GM12878 (cell line): Measurements from ENCODE around the gene TUBB3. TPM values are rescaled to one million over a fixed set of nuclear protein-coding genes. Genes with fewer than 3 reads are reported as not detected.

Experiments used
- ATAC-seq: fragments of 200-7000 bp; cut with Tn5 transposase; 3 replicates; pipeline ENCODE4 v1.9.1; 2020; ENCODE audit warnings: mild to moderate bottlenecking, moderate library complexity
- BruUV-seq: library from RNA; stranded (reverse); fragments of 400-500 nt; replicated peaks from 2 replicates; lab custom pipeline; 2021; lab: Mats Ljungman, UMichigan
- CTCF ChIA-PET: fragments of 300-600 bp; sonication (Branson Sonifier 250); formaldehyde crosslinking; extraction: SDS; loops from one replicate; lab custom pipeline; 2021; ENCODE audit warnings: inconsistent platforms; lab: Yijun Ruan, JAX
- POLR2A ChIA-PET: fragments of 350-600 bp; formaldehyde crosslinking; extraction: SDS; loops from one replicate; lab custom pipeline; 2021; ENCODE audit warnings: inconsistent platforms; lab: Charles Lee
- RAD21 ChIA-PET: fragments of 300-600 bp; sonication (Branson Sonifier 250); formaldehyde crosslinking; loops from one replicate; lab custom pipeline; 2023; ENCODE audit warnings: antibody characterized with exemption; ENCODE audit not compliant: unreplicated experiment; lab: Charles Lee
- SMC1A ChIA-PET: fragments of 300-600 bp; sonication (Branson Sonifier 250); formaldehyde crosslinking; loops from one replicate; lab custom pipeline; 2023; ENCODE audit not compliant: unreplicated experiment, uncharacterized antibody; lab: Charles Lee
- DNase-seq: peaks from one replicate; pipeline ENCODE4 v3.0.0-alpha.2; 2011; ENCODE audit warnings: low read depth, low spot score
- FAIRE-seq: peaks from 3 replicates; lab custom pipeline; 2011; peaks lifted over from hg19 to GRCh38; lab: Jason Lieb, UNC
- H2AFZ ChIP-seq: 2 replicates; pipeline ENCODE4 v1.6.0; 2011; ENCODE audit warnings: low read depth, low read length, control low read depth; ENCODE audit not compliant: control insufficient read depth
- H3K27ac ChIP-seq: 2 replicates; pipeline ENCODE4 v1.5.1; 2011; ENCODE audit warnings: control low read depth; ENCODE audit not compliant: control insufficient read depth, insufficient read depth
- H3K27me3 ChIP-seq, 2 experiments: replicated peaks in 1 of 2; 2 replicates each; pipeline versions ENCODE4 v1.6.0 to v1.6.1; 2011; ENCODE audit warnings: low read length in 1 of 2; ENCODE audit not compliant: control insufficient read depth in 2 of 2, insufficient read depth in 2 of 2
- H3K36me3 ChIP-seq, 2 experiments: 2 replicates each; pipeline ENCODE4 v1.5.1; 2011; ENCODE audit warnings: low read length in 1 of 2; ENCODE audit not compliant: control insufficient read depth in 2 of 2, insufficient read depth in 2 of 2
- H3K4me1 ChIP-seq: 2 replicates; pipeline ENCODE4 v1.6.1; 2011; ENCODE audit warnings: mild to moderate bottlenecking, low read length, moderate library complexity, mixed read lengths; ENCODE audit not compliant: control insufficient read depth, insufficient read depth
- H3K4me2 ChIP-seq: 2 replicates; pipeline ENCODE4 v1.6.0; 2011; ENCODE audit warnings: control low read depth; ENCODE audit not compliant: control insufficient read depth, insufficient read depth
- H3K4me3 ChIP-seq: fragments of 200-600 bp; sonication (generic); 2 replicates; pipeline ENCODE4 v1.5.1; 2016
- H3K79me2 ChIP-seq: 2 replicates; pipeline ENCODE4 v1.6.0; 2011; ENCODE audit warnings: low read length; ENCODE audit not compliant: control insufficient read depth, insufficient read depth
- H3K9ac ChIP-seq: 2 replicates; pipeline ENCODE4 v1.8.0; 2011; ENCODE audit warnings: low read length, control low read depth, mixed read lengths; ENCODE audit not compliant: control insufficient read depth, insufficient read depth
- H3K9me3 ChIP-seq: replicated peaks from 3 replicates; pipeline ENCODE4 v1.5.1; 2011; ENCODE audit warnings: mild to moderate bottlenecking, low read length; ENCODE audit not compliant: control insufficient read depth, insufficient read depth
- H4K20me1 ChIP-seq: 2 replicates; pipeline ENCODE4 v1.6.0; 2011; ENCODE audit not compliant: control insufficient read depth, insufficient read depth
- CEBPB ChIP-seq, 2 experiments: fragments of 150-350 bp in 1 of 2; IDR thresholded peaks; 2 replicates each; pipeline ENCODE4 v1.6.1; 2012 to 2014; ENCODE audit warnings: low read depth in 2 of 2, low read length in 2 of 2, borderline replicate concordance in 1 of 2, inconsistent platforms in 1 of 2
- MEF2A ChIP-seq: IDR thresholded peaks from 2 replicates; pipeline ENCODE4 v1.6.1; 2011; ENCODE audit warnings: low read depth, mild to moderate bottlenecking, low read length, moderate library complexity; ENCODE audit not compliant: insufficient read depth
- MTA2 ChIP-seq: fragments of 450-650 bp; IDR thresholded peaks from 2 replicates; pipeline ENCODE4 v1.6.1; 2016; ENCODE audit warnings: low read depth, mild to moderate bottlenecking, moderate library complexity
- MTA3 ChIP-seq: IDR thresholded peaks from 2 replicates; pipeline ENCODE4 v1.6.1; 2012; ENCODE audit warnings: low read length, inconsistent platforms, borderline replicate concordance
- MYC ChIP-seq: IDR thresholded peaks from 2 replicates; pipeline ENCODE4 v1.6.1; 2011; ENCODE audit warnings: mild to moderate bottlenecking, low read length, moderate library complexity, inconsistent platforms; ENCODE audit not compliant: insufficient read depth, insufficient replicate concordance, insufficient read length, severe bottlenecking
- PAX5 ChIP-seq: IDR thresholded peaks from 2 replicates; pipeline ENCODE4 v1.6.1; 2011; ENCODE audit warnings: low read depth, low read length, borderline replicate concordance
- RAD21 ChIP-seq: IDR thresholded peaks from 2 replicates; pipeline ENCODE4 v1.6.1; 2011; ENCODE audit warnings: mild to moderate bottlenecking, low read depth, low read length, moderate library complexity; ENCODE audit not compliant: insufficient read depth
- SIX5 ChIP-seq: IDR thresholded peaks from 2 replicates; pipeline ENCODE4 v1.6.1; 2011; ENCODE audit warnings: mild to moderate bottlenecking, low read depth, low read length, moderate library complexity; ENCODE audit not compliant: severe bottlenecking
- TBL1XR1 ChIP-seq: IDR thresholded peaks from 2 replicates; pipeline ENCODE4 v1.6.1; 2012; ENCODE audit warnings: low read depth, low read length, improper control_type of control experiment
- WGBS: methylation state at CpG from one replicate; pipeline ENCODE4 v1.1.6; 2016; ENCODE audit warnings: low lambda C conversion rate; ENCODE audit not compliant: insufficient replicate concordance, insufficient coverage; ENCODE audit errors: missing lambda C conversion rate; 5-methylcytosine and 5-hydroxymethylcytosine counted together
- in situ Hi-C: fragments of 300-500 bp; cut with MboI; formaldehyde crosslinking; loops from 9 replicates; pipeline ENCODE4 v1.14.3; 2018; ENCODE audit warnings: mixed read lengths
- intact Hi-C: fragments of 100-400 bp; cut with micrococcal nuclease; formaldehyde crosslinking; loops from one replicate; pipeline ENCODE4 v1.14.2; 2022; ENCODE audit not compliant: unreplicated experiment
- polyA plus RNA-seq, 11 experiments: library from polyadenylated mRNA; depleted of rRNA in 4 of 11; unstranded in 6 of 11; stranded (reverse) in 5 of 11; fragments of >200 nt; fragmentation: Nextera tagmentation in 4 of 11; fragmentation: Illumina TruSeq in 1 of 11; extraction: Ambion mirVana in 4 of 11; extraction: Trizol in 1 of 11; gene quantifications; 1 replicate in 1 of 11; 2 replicates in 10 of 11; pipeline versions ENCODE4 v1.2.1 to v1.2.3, GENCODE V29; 2011 to 2016; ENCODE audit warnings: inconsistent platforms in 2 of 11, missing spikeins in 2 of 11, low read depth in 1 of 11
- total RNA-seq, 4 experiments: library from RNA; depleted of rRNA in 3 of 4; stranded (reverse); fragments of >200 nt in 3 of 4; fragmentation: Illumina TruSeq in 1 of 4; extraction: Trizol in 1 of 4; gene quantifications; 2 replicates each; pipeline versions ENCODE4 v1.2.1 to v1.2.3, GENCODE V29; 2013 to 2021
- TF ChIP-seq, protein P1 (sequence below): fragments of 450-650 bp; IDR thresholded peaks from 2 replicates; pipeline ENCODE4 v1.6.1; 2016; ENCODE audit warnings: mild to moderate bottlenecking
- TF ChIP-seq, protein P2 (sequence below): fragments of 150-350 bp; IDR thresholded peaks from 2 replicates; pipeline ENCODE4 v1.6.1; 2016; ENCODE audit warnings: low read depth, low read length
- TF ChIP-seq, protein P3 (sequence below): fragments of 450-650 bp; conservative IDR thresholded peaks from 2 replicates; pipeline ENCODE4 v1.6.1; 2017; ENCODE audit warnings: mild to moderate bottlenecking, moderate library complexity
- TF ChIP-seq, protein P4 (sequence below): fragments of 150-350 bp; IDR thresholded peaks from 2 replicates; pipeline ENCODE4 v1.6.1; 2014; ENCODE audit warnings: mild to moderate bottlenecking, low read depth, low read length

Gene TUBB3
- total and polyA plus RNA-seq, 10 of the 15 experiments (the other 5 are each of a cell fraction or from before 2014, with no cell fraction given), result 0.09 to 2.5 (median 0.58) TPM; not detected in 1

DNA sequence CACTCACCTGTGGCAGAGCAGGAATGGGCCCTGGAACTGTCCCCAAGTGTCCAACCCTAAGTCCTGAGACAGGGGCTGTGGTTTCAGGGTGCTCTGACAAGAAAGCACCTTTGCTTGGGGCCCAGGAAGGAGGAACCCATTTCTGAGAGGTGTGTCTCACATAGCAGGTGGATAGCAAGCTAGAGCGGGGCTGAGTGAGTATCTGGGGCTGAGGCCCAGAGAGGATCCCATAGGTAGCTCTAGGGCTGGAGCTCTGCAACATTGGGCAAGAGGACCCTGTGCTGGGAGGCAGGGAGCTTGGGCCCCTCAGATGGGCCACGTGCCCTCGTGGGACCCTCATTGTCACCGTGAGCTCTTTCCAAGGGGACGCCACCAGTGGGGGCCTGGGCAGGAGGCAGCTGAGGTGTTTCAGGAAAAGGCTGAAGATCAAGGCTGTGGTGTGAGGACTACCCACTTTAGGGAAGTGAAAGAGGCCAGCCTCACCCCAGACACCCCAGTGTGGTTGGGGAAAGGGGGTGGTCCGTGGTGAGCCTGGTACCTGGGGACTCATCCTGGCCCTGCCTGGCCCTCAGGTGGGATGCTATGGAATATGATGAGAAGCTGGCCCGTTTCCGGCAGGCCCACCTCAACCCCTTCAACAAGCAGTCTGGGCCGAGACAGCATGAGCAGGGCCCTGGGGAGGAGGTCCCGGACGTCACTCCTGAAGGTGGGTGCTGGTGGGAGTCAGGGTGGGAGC, 30.7 kb downstream of the TUBB3 start (continued):
- TF ChIP-seq MEF2A, result no peak
- no peak for TF ChIP-seq SIX5
- TF ChIP-seq PAX5, result peak; percentile 93
- TF ChIP-seq RAD21, result no peak
- TF ChIP-seq, protein P1, sequence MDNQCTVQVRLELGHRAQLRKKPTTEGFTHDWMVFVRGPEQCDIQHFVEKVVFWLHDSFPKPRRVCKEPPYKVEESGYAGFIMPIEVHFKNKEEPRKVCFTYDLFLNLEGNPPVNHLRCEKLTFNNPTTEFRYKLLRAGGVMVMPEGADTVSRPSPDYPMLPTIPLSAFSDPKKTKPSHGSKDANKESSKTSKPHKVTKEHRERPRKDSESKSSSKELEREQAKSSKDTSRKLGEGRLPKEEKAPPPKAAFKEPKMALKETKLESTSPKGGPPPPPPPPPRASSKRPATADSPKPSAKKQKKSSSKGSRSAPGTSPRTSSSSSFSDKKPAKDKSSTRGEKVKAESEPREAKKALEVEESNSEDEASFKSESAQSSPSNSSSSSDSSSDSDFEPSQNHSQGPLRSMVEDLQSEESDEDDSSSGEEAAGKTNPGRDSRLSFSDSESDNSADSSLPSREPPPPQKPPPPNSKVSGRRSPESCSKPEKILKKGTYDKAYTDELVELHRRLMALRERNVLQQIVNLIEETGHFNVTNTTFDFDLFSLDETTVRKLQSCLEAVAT, result peak; percentile 88

DNA sequence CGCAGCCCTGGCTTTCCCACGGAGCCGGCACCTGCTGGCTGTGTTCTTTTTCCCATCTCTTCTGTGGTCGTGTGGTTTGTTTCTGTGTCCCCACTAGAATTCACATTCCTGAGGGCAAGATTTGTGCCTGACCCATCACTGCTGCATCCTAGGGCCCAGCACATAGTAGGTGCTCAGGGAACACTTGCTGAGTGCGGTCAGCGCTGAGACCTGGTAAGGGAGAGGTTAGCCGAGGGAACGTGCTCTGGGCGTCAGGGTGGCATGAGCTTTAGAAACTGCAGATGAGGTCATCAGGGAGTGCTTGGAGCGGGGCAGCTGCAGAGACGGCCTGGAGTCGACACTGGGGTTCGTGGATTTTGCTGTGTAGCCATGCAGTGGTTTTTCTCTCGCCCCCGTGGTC, 31.3 kb downstream of the TUBB3 start:
- peak overlapping the region; percentile 94 for H3K4me2 ChIP-seq
- intact Hi-C loops, result no loop called here
- no peak for FAIRE-seq
- BruUV-seq, result no TSS peak
- H4K20me1 ChIP-seq, result no peaks in the 10 kb centered on the region
- no peaks in the 10 kb centered on the region for H3K9me3 ChIP-seq
- in situ Hi-C loops, result no loop called here
- H3K4me1 ChIP-seq, result peaks cover 48% of the 10 kb centered on the region
- 54% methylated on average over 15 of the region's 15 CpGs for WGBS
- DNase-seq, result no peak
- no peaks in the 10 kb centered on the region for H3K27me3 ChIP-seq
- H2AFZ ChIP-seq, result no peak overlapping the region
- H3K27ac ChIP-seq, result no peak overlapping the region
- ChIA-PET RAD21 (no interaction called here), POLR2A (interaction anchor here (0.5 to 1.9 kb wide), 4 partner anchors 10 to 71 kb away, joined by 3 to 10 read pairs (median 4); no protein-coding TSS in a partner anchor), CTCF (interaction anchor here (1.4 to 1.6 kb wide), 2 partner anchors 10 to 27 kb away, joined by 4 to 5 read pairs; no protein-coding TSS in a partner anchor), SMC1A (no interaction called here)
- H3K36me3 ChIP-seq, result peaks cover 0 to 5% of the 10 kb centered on the region in 2 experiments
- H3K79me2 ChIP-seq, result no peaks in the 10 kb centered on the region
- H3K4me3 ChIP-seq, result no peak overlapping the region
- peak; percentile 13; the same call in 2 of the 3 replicates for ATAC-seq
- H3K9ac ChIP-seq, result no peak overlapping the region
- TF ChIP-seq, protein P2, sequence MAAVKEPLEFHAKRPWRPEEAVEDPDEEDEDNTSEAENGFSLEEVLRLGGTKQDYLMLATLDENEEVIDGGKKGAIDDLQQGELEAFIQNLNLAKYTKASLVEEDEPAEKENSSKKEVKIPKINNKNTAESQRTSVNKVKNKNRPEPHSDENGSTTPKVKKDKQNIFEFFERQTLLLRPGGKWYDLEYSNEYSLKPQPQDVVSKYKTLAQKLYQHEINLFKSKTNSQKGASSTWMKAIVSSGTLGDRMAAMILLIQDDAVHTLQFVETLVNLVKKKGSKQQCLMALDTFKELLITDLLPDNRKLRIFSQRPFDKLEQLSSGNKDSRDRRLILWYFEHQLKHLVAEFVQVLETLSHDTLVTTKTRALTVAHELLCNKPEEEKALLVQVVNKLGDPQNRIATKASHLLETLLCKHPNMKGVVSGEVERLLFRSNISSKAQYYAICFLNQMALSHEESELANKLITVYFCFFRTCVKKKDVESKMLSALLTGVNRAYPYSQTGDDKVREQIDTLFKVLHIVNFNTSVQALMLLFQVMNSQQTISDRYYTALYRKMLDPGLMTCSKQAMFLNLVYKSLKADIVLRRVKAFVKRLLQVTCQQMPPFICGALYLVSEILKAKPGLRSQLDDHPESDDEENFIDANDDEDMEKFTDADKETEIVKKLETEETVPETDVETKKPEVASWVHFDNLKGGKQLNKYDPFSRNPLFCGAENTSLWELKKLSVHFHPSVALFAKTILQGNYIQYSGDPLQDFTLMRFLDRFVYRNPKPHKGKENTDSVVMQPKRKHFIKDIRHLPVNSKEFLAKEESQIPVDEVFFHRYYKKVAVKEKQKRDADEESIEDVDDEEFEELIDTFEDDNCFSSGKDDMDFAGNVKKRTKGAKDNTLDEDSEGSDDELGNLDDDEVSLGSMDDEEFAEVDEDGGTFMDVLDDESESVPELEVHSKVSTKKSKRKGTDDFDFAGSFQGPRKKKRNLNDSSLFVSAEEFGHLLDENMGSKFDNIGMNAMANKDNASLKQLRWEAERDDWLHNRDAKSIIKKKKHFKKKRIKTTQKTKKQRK, result no peak
- TF ChIP-seq, protein P3, sequence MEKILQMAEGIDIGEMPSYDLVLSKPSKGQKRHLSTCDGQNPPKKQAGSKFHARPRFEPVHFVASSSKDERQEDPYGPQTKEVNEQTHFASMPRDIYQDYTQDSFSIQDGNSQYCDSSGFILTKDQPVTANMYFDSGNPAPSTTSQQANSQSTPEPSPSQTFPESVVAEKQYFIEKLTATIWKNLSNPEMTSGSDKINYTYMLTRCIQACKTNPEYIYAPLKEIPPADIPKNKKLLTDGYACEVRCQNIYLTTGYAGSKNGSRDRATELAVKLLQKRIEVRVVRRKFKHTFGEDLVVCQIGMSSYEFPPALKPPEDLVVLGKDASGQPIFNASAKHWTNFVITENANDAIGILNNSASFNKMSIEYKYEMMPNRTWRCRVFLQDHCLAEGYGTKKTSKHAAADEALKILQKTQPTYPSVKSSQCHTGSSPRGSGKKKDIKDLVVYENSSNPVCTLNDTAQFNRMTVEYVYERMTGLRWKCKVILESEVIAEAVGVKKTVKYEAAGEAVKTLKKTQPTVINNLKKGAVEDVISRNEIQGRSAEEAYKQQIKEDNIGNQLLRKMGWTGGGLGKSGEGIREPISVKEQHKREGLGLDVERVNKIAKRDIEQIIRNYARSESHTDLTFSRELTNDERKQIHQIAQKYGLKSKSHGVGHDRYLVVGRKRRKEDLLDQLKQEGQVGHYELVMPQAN, result no peak
- TF ChIP-seq MTA2 (no peak), CEBPB (IDR thresholded peaks at IDR 0.05; ENCODE audit: borderline replicate concordance in 1 of 2, low read depth in 2 of 2, low read length in 2 of 2) (no peak), MTA3 (no peak), MYC (no peak), TBL1XR1 (no peak)
- TF ChIP-seq, protein P4, sequence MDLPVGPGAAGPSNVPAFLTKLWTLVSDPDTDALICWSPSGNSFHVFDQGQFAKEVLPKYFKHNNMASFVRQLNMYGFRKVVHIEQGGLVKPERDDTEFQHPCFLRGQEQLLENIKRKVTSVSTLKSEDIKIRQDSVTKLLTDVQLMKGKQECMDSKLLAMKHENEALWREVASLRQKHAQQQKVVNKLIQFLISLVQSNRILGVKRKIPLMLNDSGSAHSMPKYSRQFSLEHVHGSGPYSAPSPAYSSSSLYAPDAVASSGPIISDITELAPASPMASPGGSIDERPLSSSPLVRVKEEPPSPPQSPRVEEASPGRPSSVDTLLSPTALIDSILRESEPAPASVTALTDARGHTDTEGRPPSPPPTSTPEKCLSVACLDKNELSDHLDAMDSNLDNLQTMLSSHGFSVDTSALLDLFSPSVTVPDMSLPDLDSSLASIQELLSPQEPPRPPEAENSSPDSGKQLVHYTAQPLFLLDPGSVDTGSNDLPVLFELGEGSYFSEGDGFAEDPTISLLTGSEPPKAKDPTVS, result no peak
